IMR-90 (cell line): Measurements from ENCODE around the gene KLK14. TPM values are rescaled to one million over a fixed set of nuclear protein-coding genes. Genes with fewer than 3 reads are reported as not detected.

Experiments used
- ATAC-seq: fragments of 200-7000 bp; cut with Tn5 transposase; 2 replicates; pipeline ENCODE4 v1.9.1; 2020; ENCODE audit warnings: low read depth, mild to moderate bottlenecking, moderate library complexity
- BruUV-seq: library from RNA; stranded (reverse); fragments of 400-500 nt; replicated peaks from 2 replicates; lab custom pipeline; 2021; lab: Mats Ljungman, UMichigan
- CTCF ChIA-PET: fragments of 300-600 bp; formaldehyde crosslinking; extraction: SDS; loops from one replicate; lab custom pipeline; 2021; ENCODE audit warnings: antibody characterized with exemption; lab: Yijun Ruan, JAX
- POLR2A ChIA-PET: fragments of 300-600 bp; sonication (Branson Sonifier 250); formaldehyde crosslinking; loops from one replicate; lab custom pipeline; 2022; ENCODE audit warnings: antibody characterized with exemption; ENCODE audit not compliant: unreplicated experiment; lab: Charles Lee
- DNase-seq: peaks from one replicate; pipeline ENCODE4 v3.0.0; 2013
- H2AFZ ChIP-seq: replicated peaks from 2 replicates; pipeline ENCODE3; 2013; ENCODE audit warnings: low read length, mild to moderate bottlenecking; ENCODE audit not compliant: poor library complexity
- H2AK5ac ChIP-seq: 2 replicates; pipeline ENCODE4 v1.6.1; 2013; ENCODE audit warnings: low read depth, low read length, inconsistent platforms
- H2AK9ac ChIP-seq: replicated peaks from 2 replicates; pipeline ENCODE3; 2013; ENCODE audit warnings: mild to moderate bottlenecking, low read depth, low read length, moderate library complexity; ENCODE audit not compliant: poor library complexity
- H2BK120ac ChIP-seq: 2 replicates; pipeline ENCODE4 v1.6.1; 2013; ENCODE audit warnings: low read depth, low read length, inconsistent platforms
- H2BK15ac ChIP-seq: 3 replicates; pipeline ENCODE4 v1.6.1; 2013; ENCODE audit warnings: low read depth, low read length, inconsistent platforms
- H2BK20ac ChIP-seq: 2 replicates; pipeline ENCODE4 v1.6.1; 2013; ENCODE audit warnings: low read depth, mild to moderate bottlenecking, inconsistent platforms, low read length, moderate library complexity
- H2BK5ac ChIP-seq: 2 replicates; pipeline ENCODE4 v1.6.1; 2013; ENCODE audit warnings: mild to moderate bottlenecking, low read depth, low read length, inconsistent platforms; ENCODE audit not compliant: poor library complexity, severe bottlenecking
- H3K14ac ChIP-seq: replicated peaks from 2 replicates; pipeline ENCODE4 v1.6.1; 2013; ENCODE audit warnings: low read depth, low read length, inconsistent platforms
- H3K18ac ChIP-seq: 2 replicates; pipeline ENCODE4 v1.6.1; 2013; ENCODE audit warnings: low read depth, low read length, control low read depth
- H3K23ac ChIP-seq: 2 replicates; pipeline ENCODE4 v1.6.1; 2013; ENCODE audit warnings: low read depth, low read length, inconsistent platforms
- H3K27ac ChIP-seq: 2 replicates; pipeline ENCODE4 v1.5.1; 2013; ENCODE audit warnings: mild to moderate bottlenecking, control low read depth, low read length; ENCODE audit not compliant: insufficient read depth
- H3K27me3 ChIP-seq: 2 replicates; pipeline ENCODE4 v1.6.1; 2013; ENCODE audit warnings: low read length; ENCODE audit not compliant: control insufficient read depth, insufficient read depth
- H3K36me3 ChIP-seq: 2 replicates; pipeline ENCODE4 v1.6.1; 2013; ENCODE audit warnings: low read length, mixed read lengths; ENCODE audit not compliant: control insufficient read depth, insufficient read depth
- H3K4ac ChIP-seq: 2 replicates; pipeline ENCODE4 v1.6.1; 2013; ENCODE audit warnings: low read depth, low read length, inconsistent platforms
- H3K4me1 ChIP-seq: 2 replicates; pipeline ENCODE4 v1.6.1; 2013; ENCODE audit warnings: low read length, mixed read lengths; ENCODE audit not compliant: control insufficient read depth, insufficient read depth
- H3K4me2 ChIP-seq: 2 replicates; pipeline ENCODE4 v1.6.1; 2013; ENCODE audit warnings: low read depth, mild to moderate bottlenecking, control low read depth, low read length, moderate library complexity
- H3K4me3 ChIP-seq: 2 replicates; pipeline ENCODE4 v1.5.1; 2013; ENCODE audit warnings: low read depth, mild to moderate bottlenecking, control low read depth, low read length, moderate library complexity; ENCODE audit not compliant: insufficient read depth
- H3K56ac ChIP-seq: 2 replicates; pipeline ENCODE4 v1.6.1; 2013; ENCODE audit warnings: low read length, inconsistent platforms; ENCODE audit not compliant: insufficient read depth; ENCODE audit errors: extremely low read depth
- H3K79me1 ChIP-seq, 2 experiments: 2 replicates each; pipeline ENCODE4 v1.6.1; 2013; ENCODE audit warnings: low read length in 2 of 2, inconsistent platforms in 1 of 2, low read depth in 1 of 2
- H3K9ac ChIP-seq: 2 replicates; pipeline ENCODE4 v1.6.1; 2013; ENCODE audit warnings: low read depth, low read length, control low read depth
- H3K9me1 ChIP-seq: 2 replicates; pipeline ENCODE4 v1.6.1; 2013; ENCODE audit warnings: low read length, inconsistent platforms; ENCODE audit not compliant: insufficient read depth
- H3K9me3 ChIP-seq: 2 replicates; pipeline ENCODE4 v1.6.1; 2013; ENCODE audit warnings: low read length; ENCODE audit not compliant: control insufficient read depth, insufficient read depth
- H4K20me1 ChIP-seq: 2 replicates; pipeline ENCODE4 v1.6.1; 2013; ENCODE audit warnings: low read length, inconsistent platforms; ENCODE audit not compliant: insufficient read depth
- H4K5ac ChIP-seq: 2 replicates; pipeline ENCODE4 v1.6.1; 2013; ENCODE audit warnings: mild to moderate bottlenecking, low read depth, low read length, control low read depth
- H4K8ac ChIP-seq, 2 experiments: 2 replicates each; pipeline ENCODE4 v1.6.1; 2013; ENCODE audit warnings: low read depth in 2 of 2, low read length in 2 of 2, control low read depth in 1 of 2, inconsistent platforms in 1 of 2
- H4K91ac ChIP-seq: 2 replicates; pipeline ENCODE4 v1.6.1; 2013; ENCODE audit warnings: low read depth, low read length, inconsistent platforms; ENCODE audit not compliant: insufficient read depth
- BHLHE40 ChIP-seq: fragments of 150-350 bp; IDR thresholded peaks from 2 replicates; pipeline ENCODE4 v1.6.1; 2016; ENCODE audit warnings: mild to moderate bottlenecking, low read depth, low read length
- FOS ChIP-seq: fragments of 150-350 bp; IDR thresholded peaks from 2 replicates; pipeline ENCODE4 v1.6.1; 2016; ENCODE audit warnings: low read depth, low read length
- MAFK ChIP-seq: IDR thresholded peaks from 2 replicates; pipeline ENCODE4 v1.6.1; 2012; ENCODE audit warnings: low read depth, low read length, improper control_type of control experiment
- MAZ ChIP-seq: IDR thresholded peaks from 2 replicates; pipeline ENCODE4 v1.6.1; 2012; ENCODE audit warnings: low read depth, mild to moderate bottlenecking, low read length, improper control_type of control experiment, moderate library complexity, borderline replicate concordance
- MXI1 ChIP-seq: IDR thresholded peaks from 2 replicates; pipeline ENCODE4 v1.6.1; 2012; ENCODE audit warnings: low read depth, mild to moderate bottlenecking, low read length, moderate library complexity, borderline replicate concordance
- NFE2L2 ChIP-seq: fragments of 150-350 bp; IDR thresholded peaks from 2 replicates; pipeline ENCODE4 v1.6.1; 2016; ENCODE audit warnings: low read depth, mild to moderate bottlenecking, low read length
- POLR2A ChIP-seq: IDR thresholded peaks from 2 replicates; pipeline ENCODE4 v1.6.1; 2012; ENCODE audit warnings: mild to moderate bottlenecking, low read depth, low read length
- SMC3 ChIP-seq: fragments of 150-350 bp; IDR thresholded peaks from 2 replicates; pipeline ENCODE4 v1.6.1; 2016; ENCODE audit warnings: low read depth, mild to moderate bottlenecking, antibody characterized with exemption, low read length, moderate library complexity
- whole genome bisulfite sequencing, 2 experiments: methylation state at CpG; one replicate each; pipeline versions ENCODE4 v1.1.5 to v1.1.7; 2013; ENCODE audit warnings: missing lambda C conversion rate in 2 of 2; ENCODE audit not compliant: insufficient read length in 1 of 2; ENCODE audit errors: extremely low coverage in 2 of 2; 5-methylcytosine and 5-hydroxymethylcytosine counted together
- dilution Hi-C: fragments of 300-500 bp; cut with HindIII; formaldehyde crosslinking; loops from one replicate; pipeline ENCODE4 v1.14.3; 2018; ENCODE audit warnings: low sequenced_read_pairs; ENCODE audit not compliant: unreplicated experiment
- in situ Hi-C: fragments of 300-500 bp; cut with MboI; formaldehyde crosslinking; loops from 3 replicates; pipeline ENCODE4 v1.14.3; 2019; ENCODE audit warnings: low sequenced_read_pairs, inconsistent platforms, mixed read lengths
- intact Hi-C: fragments of 100-400 bp; cut with micrococcal nuclease; formaldehyde crosslinking; loops from 2 replicates; pipeline ENCODE4 v1.10.0; 2022
- polyA plus RNA-seq, 3 experiments: library from polyadenylated mRNA; depleted of rRNA; stranded (reverse); fragments of >200 nt; gene quantifications; 2 replicates each; pipeline ENCODE4 v1.2.3, GENCODE V29; 2012; ENCODE audit warnings: low replicate concordance in 1 of 3
- total RNA-seq: library from RNA; depleted of rRNA; stranded (reverse); fragments of >200 nt; gene quantifications from 2 replicates; pipeline ENCODE4 v1.2.3, GENCODE V29; 2012
- TF ChIP-seq, protein P1 (sequence below): conservative IDR thresholded peaks from 2 replicates; pipeline ENCODE4 v1.5.1; 2012; ENCODE audit warnings: mild to moderate bottlenecking, low read depth, low read length, improper control_type of control experiment
- TF ChIP-seq, protein P2 (sequence below): fragments of 150-350 bp; IDR thresholded peaks from 2 replicates; pipeline ENCODE4 v1.6.1; 2016; ENCODE audit warnings: low read depth, mild to moderate bottlenecking, low read length, moderate library complexity, borderline replicate concordance

KLK14 gene
- total and polyA plus RNA-seq, 2 of the 4 experiments (the other 2 are of a cell fraction) = not detected

DNA sequence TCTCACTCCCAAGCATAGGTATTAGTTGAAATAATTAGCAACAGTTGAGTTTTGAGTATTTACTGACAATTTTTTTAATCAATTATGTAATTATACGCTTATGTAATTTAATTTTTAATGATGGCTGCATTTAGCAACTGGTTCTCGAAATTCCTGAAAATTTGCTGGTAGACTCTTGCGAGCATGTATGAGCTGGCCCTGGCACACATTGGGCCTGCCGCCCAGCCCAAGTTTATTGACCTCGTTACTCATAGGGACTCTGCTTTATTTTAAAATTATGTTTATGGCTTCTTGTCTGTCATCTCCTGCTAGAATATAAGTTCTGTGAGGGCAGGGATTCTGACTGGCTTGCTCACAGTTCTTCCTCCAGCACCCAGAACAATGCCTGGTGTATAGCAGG is 6.7 kb downstream of the KLK14 start:
- no peak for ATAC-seq
- no peak overlapping the region for H3K4me2 ChIP-seq
- no peak for TF ChIP-seq MAZ
- no peak for TF ChIP-seq MXI1
- TF ChIP-seq, protein P1, sequence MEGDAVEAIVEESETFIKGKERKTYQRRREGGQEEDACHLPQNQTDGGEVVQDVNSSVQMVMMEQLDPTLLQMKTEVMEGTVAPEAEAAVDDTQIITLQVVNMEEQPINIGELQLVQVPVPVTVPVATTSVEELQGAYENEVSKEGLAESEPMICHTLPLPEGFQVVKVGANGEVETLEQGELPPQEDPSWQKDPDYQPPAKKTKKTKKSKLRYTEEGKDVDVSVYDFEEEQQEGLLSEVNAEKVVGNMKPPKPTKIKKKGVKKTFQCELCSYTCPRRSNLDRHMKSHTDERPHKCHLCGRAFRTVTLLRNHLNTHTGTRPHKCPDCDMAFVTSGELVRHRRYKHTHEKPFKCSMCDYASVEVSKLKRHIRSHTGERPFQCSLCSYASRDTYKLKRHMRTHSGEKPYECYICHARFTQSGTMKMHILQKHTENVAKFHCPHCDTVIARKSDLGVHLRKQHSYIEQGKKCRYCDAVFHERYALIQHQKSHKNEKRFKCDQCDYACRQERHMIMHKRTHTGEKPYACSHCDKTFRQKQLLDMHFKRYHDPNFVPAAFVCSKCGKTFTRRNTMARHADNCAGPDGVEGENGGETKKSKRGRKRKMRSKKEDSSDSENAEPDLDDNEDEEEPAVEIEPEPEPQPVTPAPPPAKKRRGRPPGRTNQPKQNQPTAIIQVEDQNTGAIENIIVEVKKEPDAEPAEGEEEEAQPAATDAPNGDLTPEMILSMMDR = no peak
- TF ChIP-seq FOS = no peak
- no peak for TF ChIP-seq BHLHE40
- no peak for TF ChIP-seq MAFK
- TF ChIP-seq POLR2A = no peak
- TF ChIP-seq, protein P2, sequence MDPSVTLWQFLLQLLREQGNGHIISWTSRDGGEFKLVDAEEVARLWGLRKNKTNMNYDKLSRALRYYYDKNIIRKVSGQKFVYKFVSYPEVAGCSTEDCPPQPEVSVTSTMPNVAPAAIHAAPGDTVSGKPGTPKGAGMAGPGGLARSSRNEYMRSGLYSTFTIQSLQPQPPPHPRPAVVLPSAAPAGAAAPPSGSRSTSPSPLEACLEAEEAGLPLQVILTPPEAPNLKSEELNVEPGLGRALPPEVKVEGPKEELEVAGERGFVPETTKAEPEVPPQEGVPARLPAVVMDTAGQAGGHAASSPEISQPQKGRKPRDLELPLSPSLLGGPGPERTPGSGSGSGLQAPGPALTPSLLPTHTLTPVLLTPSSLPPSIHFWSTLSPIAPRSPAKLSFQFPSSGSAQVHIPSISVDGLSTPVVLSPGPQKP = no peak
- no peak for TF ChIP-seq SMC3
- no peak for TF ChIP-seq NFE2L2
- no peaks in the 10 kb centered on the region for H3K36me3 ChIP-seq
- no peaks in the 10 kb centered on the region for H3K79me1 ChIP-seq
- dilution Hi-C loops (no loop called here), in situ Hi-C loops (no loop called here), intact Hi-C loops (no loop called here)
- H4K91ac ChIP-seq = no peak overlapping the region
- no peak overlapping the region for H3K4ac ChIP-seq
- no peak overlapping the region for H2AK5ac ChIP-seq
- no peak overlapping the region for H3K56ac ChIP-seq
- H3K9me1 ChIP-seq = no peaks in the 10 kb centered on the region
- no peak overlapping the region for H3K4me3 ChIP-seq
- H2AFZ ChIP-seq = no peak overlapping the region
- POLR2A ChIA-PET = no interaction called here
- H3K18ac ChIP-seq = no peak overlapping the region
- no peak overlapping the region for H4K8ac ChIP-seq
- no peaks in the 10 kb centered on the region for H3K27me3 ChIP-seq
- no peak overlapping the region for H2BK20ac ChIP-seq
- no TSS peak for BruUV-seq
- no peak overlapping the region for H3K9ac ChIP-seq
- no peak overlapping the region for H2BK120ac ChIP-seq
- no peak overlapping the region for H2BK5ac ChIP-seq
- CTCF ChIA-PET = no interaction called here
- H2AK9ac ChIP-seq = no peak overlapping the region
- no peak overlapping the region for H3K23ac ChIP-seq
- 100% methylated on average over 2 of the region's 5 CpGs; no CpG with 5 or more reads in 1 of the 2 experiments for WGBS, 2 experiments
- no peaks in the 10 kb centered on the region for H3K4me1 ChIP-seq
- no peak overlapping the region for H3K27ac ChIP-seq
- no peak overlapping the region for H4K5ac ChIP-seq
- H2BK15ac ChIP-seq = no peak overlapping the region
- no peak for DNase-seq
- no peaks in the 10 kb centered on the region; the same call in none of the 2 replicates for H3K9me3 ChIP-seq
- H4K20me1 ChIP-seq = no peaks in the 10 kb centered on the region
- no peak overlapping the region for H3K14ac ChIP-seq
